Neuronal stem cell (in vitro differentiated cells): ENCODE results near the gene KBTBD13.

Source experiments
- DNase-seq: peaks from one replicate; pipeline ENCODE4 v3.0.0-alpha.2; 2013; ENCODE audit warnings: low spot score
- H2AFZ ChIP-seq: one replicate; pipeline ENCODE4 v1.6.1; 2013; ENCODE audit warnings: mild to moderate bottlenecking, low read length, inconsistent platforms
- H2AK5ac ChIP-seq: 2 replicates; pipeline ENCODE4 v1.6.1; 2013; ENCODE audit warnings: low read depth, mild to moderate bottlenecking, inconsistent platforms, low read length, moderate library complexity, mixed read lengths
- H2BK120ac ChIP-seq: 2 replicates; pipeline ENCODE4 v1.6.1; 2013; ENCODE audit warnings: low read depth, mild to moderate bottlenecking, inconsistent platforms, low read length, moderate library complexity, mixed read lengths
- H2BK12ac ChIP-seq: one replicate; pipeline ENCODE4 v1.6.1; 2013; ENCODE audit warnings: low read length, inconsistent platforms
- H2BK15ac ChIP-seq: 2 replicates; pipeline ENCODE4 v1.6.1; 2013; ENCODE audit warnings: mild to moderate bottlenecking, low read length, inconsistent platforms, mixed read lengths
- H2BK5ac ChIP-seq: one replicate; pipeline ENCODE4 v1.6.1; 2013; ENCODE audit warnings: inconsistent platforms, mild to moderate bottlenecking, low read length, moderate library complexity
- H3K14ac ChIP-seq: one replicate; pipeline ENCODE4 v1.6.1; 2013; ENCODE audit warnings: low read length, inconsistent platforms
- H3K18ac ChIP-seq: 2 replicates; pipeline ENCODE4 v1.6.1; 2013; ENCODE audit warnings: low read length, inconsistent platforms
- H3K23ac ChIP-seq: 2 replicates; pipeline ENCODE4 v1.6.1; 2013; ENCODE audit warnings: low read depth, mild to moderate bottlenecking, mixed read lengths, low read length, inconsistent platforms; ENCODE audit not compliant: poor library complexity
- H3K27ac ChIP-seq: replicated peaks from 3 replicates; pipeline ENCODE4 v1.5.1; 2013; ENCODE audit warnings: low read length, inconsistent platforms
- H3K27me3 ChIP-seq, 3 experiments: 2 replicates each; pipeline ENCODE4 v1.6.1; 2013; ENCODE audit warnings: low read length in 3 of 3, mild to moderate bottlenecking in 2 of 3, inconsistent platforms in 1 of 3, low read depth in 1 of 3, mixed read lengths in 1 of 3, moderate library complexity in 1 of 3; ENCODE audit not compliant: control insufficient read depth in 3 of 3, insufficient read depth in 3 of 3
- H3K36me3 ChIP-seq, 2 donors: replicated peaks in 1 of 2; 2 replicates each; pipeline ENCODE4 v1.6.1; 2013; ENCODE audit warnings: low read length in 2 of 2; ENCODE audit not compliant: control insufficient read depth in 2 of 2, insufficient read depth in 2 of 2
- H3K4ac ChIP-seq: 2 replicates; pipeline ENCODE4 v1.6.1; 2013; ENCODE audit warnings: inconsistent platforms, mild to moderate bottlenecking, low read length, moderate library complexity
- H3K4me1 ChIP-seq, 2 donors: 1 replicate in 1 of 2; 2 replicates in 1 of 2; pipeline ENCODE4 v1.6.1; 2013; ENCODE audit warnings: low read length in 2 of 2, low read depth in 1 of 2; ENCODE audit not compliant: control insufficient read depth in 2 of 2, insufficient read depth in 1 of 2
- H3K4me2 ChIP-seq: one replicate; pipeline ENCODE4 v1.6.1; 2013; ENCODE audit warnings: mild to moderate bottlenecking, low read length, inconsistent platforms; ENCODE audit not compliant: insufficient read depth, poor library complexity, severe bottlenecking
- H3K4me3 ChIP-seq, 2 donors: 2 replicates each; pipeline ENCODE4 v1.5.1; 2013; ENCODE audit warnings: low read length in 2 of 2, mild to moderate bottlenecking in 2 of 2, inconsistent platforms in 1 of 2, moderate library complexity in 1 of 2
- H3K79me1 ChIP-seq: one replicate; pipeline ENCODE4 v1.6.1; 2013; ENCODE audit warnings: low read depth, mild to moderate bottlenecking, inconsistent platforms, low read length, moderate library complexity
- H3K9ac ChIP-seq: one replicate; pipeline ENCODE4 v1.6.1; 2013; ENCODE audit warnings: mild to moderate bottlenecking, low read depth, low read length, inconsistent platforms; ENCODE audit not compliant: poor library complexity
- H3K9me3 ChIP-seq, 2 donors: replicated peaks in 1 of 2; 2 replicates each; pipeline versions ENCODE3 to v1.6.1; 2013; ENCODE audit warnings: low read length in 2 of 2, mild to moderate bottlenecking in 2 of 2, inconsistent platforms in 1 of 2, low read depth in 1 of 2, mixed read lengths in 1 of 2, moderate library complexity in 1 of 2; ENCODE audit not compliant: control insufficient read depth in 2 of 2, insufficient read depth in 1 of 2
- H4K8ac ChIP-seq: one replicate; pipeline ENCODE4 v1.6.1; 2013; ENCODE audit warnings: low read depth, mild to moderate bottlenecking, inconsistent platforms, low read length, moderate library complexity
- H4K91ac ChIP-seq: one replicate; pipeline ENCODE4 v1.6.1; 2013; ENCODE audit warnings: low read length, low read depth, mild to moderate bottlenecking, inconsistent platforms; ENCODE audit not compliant: poor library complexity
- WGBS, 2 donors: extraction: QIAGEN DNeasy Blood & Tissue Kit; methylation state at CpG; one replicate each; pipeline ENCODE4 v1.1.7; 2013; ENCODE audit warnings: missing lambda C conversion rate in 2 of 2, mixed read lengths in 1 of 2; ENCODE audit not compliant: insufficient read length in 2 of 2, insufficient replicate concordance in 1 of 2; ENCODE audit errors: extremely low coverage in 2 of 2; 5-methylcytosine and 5-hydroxymethylcytosine counted together

KBTBD13 gene

GRCh38 chr15:65082303-65082953 is 5.9 kb downstream of the KBTBD13 start:
- H3K9ac ChIP-seq: peak overlapping the region; percentile 7
- DNase-seq: no peak
- WGBS, 2 donors: no CpG with 5 or more reads among the region's 7 CpGs

DNA sequence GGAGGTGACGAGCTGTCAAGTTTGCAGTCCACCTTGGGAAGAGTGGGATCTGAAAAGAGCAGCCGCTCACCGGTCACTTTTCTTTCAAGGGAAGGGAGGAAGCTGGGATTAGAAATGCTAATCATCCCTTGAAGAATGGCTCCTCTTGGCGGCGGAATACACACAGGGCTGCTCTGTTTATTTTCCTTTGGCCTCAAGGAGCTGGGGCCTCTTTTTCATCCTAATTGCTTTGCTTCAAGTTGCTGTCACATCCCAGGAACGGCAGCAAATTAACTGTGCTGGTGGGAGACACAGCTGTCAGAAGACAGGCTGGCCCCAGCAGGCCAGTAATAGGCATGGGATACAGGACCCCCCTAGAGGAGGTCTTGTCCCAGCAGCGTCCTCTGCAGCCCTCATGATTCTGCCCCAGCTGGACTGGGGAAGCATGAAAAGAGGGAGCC is 6.7 kb downstream of the KBTBD13 start:
- H2BK15ac ChIP-seq: no peak overlapping the region
- no peak overlapping the region for H3K4ac ChIP-seq
- H3K18ac ChIP-seq: no peak overlapping the region
- H3K27ac ChIP-seq: peak overlapping the region; percentile 63
- H3K4me3 ChIP-seq: no peak overlapping the region
- WGBS, 2 donors: no CpG with 5 or more reads among the region's 7 CpGs
- no peak overlapping the region for H2AK5ac ChIP-seq
- H3K27me3 ChIP-seq: peaks cover 0 to 37% (median 7%) of the 10 kb centered on the region in 3 experiments
- H3K36me3 ChIP-seq: no peaks in the 10 kb centered on the region
- H4K91ac ChIP-seq: no peak overlapping the region
- no peak overlapping the region for H2BK12ac ChIP-seq
- no peak overlapping the region for H4K8ac ChIP-seq
- no peak overlapping the region for H3K4me2 ChIP-seq
- peaks cover 34 to 51% of the 10 kb centered on the region in 2 donors for H3K4me1 ChIP-seq
- peak; percentile 84 for DNase-seq
- no peak overlapping the region for H3K23ac ChIP-seq
- H2BK5ac ChIP-seq: no peak overlapping the region
- no peak overlapping the region for H3K14ac ChIP-seq
- H2AFZ ChIP-seq: peak overlapping the region; percentile 77
- H3K9me3 ChIP-seq: no peaks in the 10 kb centered on the region
- no peak overlapping the region for H2BK120ac ChIP-seq
- H3K9ac ChIP-seq: no peak overlapping the region
- H3K79me1 ChIP-seq: no peaks in the 10 kb centered on the region

More at GRCh38 chr15:65082303-65082953, 5.9 kb downstream of the KBTBD13 start:
- Histone ChIP-seq H3K14ac (no peak overlapping the region), H3K9me3 (peaks cover 0 to 2% of the 10 kb centered on the region in 2 donors), H2BK120ac (no peak overlapping the region), H4K8ac (no peak overlapping the region), H3K23ac (no peak overlapping the region), H3K18ac (peak overlapping the region; percentile 68), H3K4me2 (no peak overlapping the region), H2AFZ (peak overlapping the region; percentile 57), H2BK15ac (no peak overlapping the region), H3K27ac (no peak overlapping the region), H2BK5ac (no peak overlapping the region), H3K4ac (no peak overlapping the region), H2AK5ac (no peak overlapping the region), H4K91ac (no peak overlapping the region), H3K4me1 (peaks cover 34 to 49% of the 10 kb centered on the region in 2 donors), H3K27me3 (peaks cover 0 to 37% (median 7%) of the 10 kb centered on the region in 3 experiments), H2BK12ac (no peak overlapping the region), H3K4me3 (no peak overlapping the region), H3K36me3 (no peaks in the 10 kb centered on the region), H3K79me1 (no peaks in the 10 kb centered on the region)

DNA sequence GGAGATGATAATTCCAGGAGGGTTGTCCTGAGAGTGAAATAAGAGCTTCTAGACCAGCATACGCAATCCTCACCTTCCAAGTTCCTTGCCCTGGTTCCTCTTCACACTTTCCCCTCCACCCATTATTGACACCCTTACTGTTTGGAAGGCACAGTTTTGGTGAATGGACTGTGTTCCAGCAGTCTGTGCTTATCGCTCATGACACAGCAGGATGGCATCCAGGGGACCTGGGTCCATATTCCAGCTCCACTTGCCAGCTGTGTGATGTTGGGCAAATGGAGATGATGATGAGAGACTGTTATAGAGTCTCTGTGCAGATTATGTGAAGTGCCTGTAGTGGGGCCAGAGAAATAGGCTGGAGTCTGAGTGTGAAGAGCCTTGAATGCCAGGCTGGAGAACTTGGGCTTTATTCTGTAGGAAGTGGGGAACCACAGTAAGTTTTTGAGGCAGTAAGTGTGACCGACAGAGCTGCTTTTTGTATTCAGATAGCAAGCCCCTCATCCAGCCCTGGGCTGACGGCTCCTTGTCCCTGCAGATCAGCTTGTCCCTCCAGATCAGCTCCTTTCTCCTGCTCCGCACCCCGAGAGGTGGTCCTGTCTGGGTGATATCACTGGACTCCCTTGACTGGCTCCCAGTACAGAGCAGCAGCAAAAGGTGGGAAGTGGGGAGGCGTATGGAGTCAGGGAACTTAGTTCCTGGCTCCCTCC is 8.1 kb downstream of the KBTBD13 start:
- H3K27ac ChIP-seq: no peak overlapping the region
- peak overlapping the region; percentile 42 for H3K18ac ChIP-seq
- no peak overlapping the region for H3K4me2 ChIP-seq
- H3K9ac ChIP-seq: no peak overlapping the region
- no CpG with 5 or more reads among the region's 7 CpGs for WGBS, 2 donors
- DNase-seq: no peak
- H3K4me1 ChIP-seq: peaks cover 38 to 58% of the 10 kb centered on the region in 2 donors
- H2BK12ac ChIP-seq: peak overlapping the region; percentile 48
- no peak overlapping the region for H4K91ac ChIP-seq
- H2BK15ac ChIP-seq: no peak overlapping the region
- H2AK5ac ChIP-seq: peak overlapping the region; percentile 7
- H2AFZ ChIP-seq: peak overlapping the region; percentile 26
- peaks cover 0 to 26% (median 7%) of the 10 kb centered on the region in 3 experiments for H3K27me3 ChIP-seq
- no peak overlapping the region for H4K8ac ChIP-seq
- H3K79me1 ChIP-seq: no peaks in the 10 kb centered on the region
- no peaks in the 10 kb centered on the region for H3K9me3 ChIP-seq
- no peak overlapping the region for H2BK120ac ChIP-seq
- H3K4ac ChIP-seq: no peak overlapping the region
- H3K4me3 ChIP-seq: no peak overlapping the region
- H2BK5ac ChIP-seq: no peak overlapping the region
- no peak overlapping the region for H3K23ac ChIP-seq
- H3K14ac ChIP-seq: no peak overlapping the region
- H3K36me3 ChIP-seq: no peaks in the 10 kb centered on the region

GRCh38 chr15:65085207-65085753 is 8.7 kb downstream of the KBTBD13 start:
- no peak overlapping the region for H3K4ac ChIP-seq
- peak overlapping the region; percentile 42 for H3K18ac ChIP-seq
- DNase-seq: no peak
- peaks cover 38 to 58% of the 10 kb centered on the region in 2 donors for H3K4me1 ChIP-seq
- no peak overlapping the region for H2BK5ac ChIP-seq
- no peaks in the 10 kb centered on the region for H3K9me3 ChIP-seq
- no peak overlapping the region for H3K9ac ChIP-seq
- no peak overlapping the region for H2BK15ac ChIP-seq
- H3K23ac ChIP-seq: no peak overlapping the region
- H3K36me3 ChIP-seq: no peaks in the 10 kb centered on the region
- peak overlapping the region; percentile 3 for H2AK5ac ChIP-seq
- H2AFZ ChIP-seq: peak overlapping the region; percentile 26
- H3K27ac ChIP-seq: no peak overlapping the region
- no peak overlapping the region for H3K4me3 ChIP-seq
- no peaks in the 10 kb centered on the region for H3K79me1 ChIP-seq
- no CpG with 5 or more reads among the region's 8 CpGs for WGBS, 2 donors
- H3K4me2 ChIP-seq: no peak overlapping the region
- no peak overlapping the region for H2BK120ac ChIP-seq
- no peak overlapping the region for H3K14ac ChIP-seq
- H4K91ac ChIP-seq: no peak overlapping the region
- H3K27me3 ChIP-seq: peaks cover 0 to 24% (median 7%) of the 10 kb centered on the region in 3 experiments
- no peak overlapping the region for H2BK12ac ChIP-seq
- no peak overlapping the region for H4K8ac ChIP-seq
